Esophagus muscularis mucosa (tissue), 4 donors: ENCODE measurements around the gene SYCN.

Experiments used
- EP300 ChIP-seq: sonication (generic); formaldehyde crosslinking; IDR thresholded peaks from one replicate; pipeline ENCODE4 v1.6.1; 2017; ENCODE audit warnings: antibody characterized with exemption
- POLR2AphosphoS5 ChIP-seq, 2 donors: sonication (generic); formaldehyde crosslinking; IDR thresholded peaks; one replicate each; pipeline ENCODE4 v1.6.1; 2017; ENCODE audit warnings: antibody characterized with exemption in 2 of 2
- TF ChIP-seq, protein P1 (sequence below), 3 experiments: fragments of 200-600 bp in 2 of 3; fragments of 450-650 bp in 1 of 3; sonication (generic) in 2 of 3; IDR thresholded peaks; one replicate each; pipeline ENCODE4 v1.5.1; 2017 to 2019; ENCODE audit warnings: antibody characterized with exemption in 3 of 3, mild to moderate bottlenecking in 2 of 3, moderate library complexity in 1 of 3

DNA sequence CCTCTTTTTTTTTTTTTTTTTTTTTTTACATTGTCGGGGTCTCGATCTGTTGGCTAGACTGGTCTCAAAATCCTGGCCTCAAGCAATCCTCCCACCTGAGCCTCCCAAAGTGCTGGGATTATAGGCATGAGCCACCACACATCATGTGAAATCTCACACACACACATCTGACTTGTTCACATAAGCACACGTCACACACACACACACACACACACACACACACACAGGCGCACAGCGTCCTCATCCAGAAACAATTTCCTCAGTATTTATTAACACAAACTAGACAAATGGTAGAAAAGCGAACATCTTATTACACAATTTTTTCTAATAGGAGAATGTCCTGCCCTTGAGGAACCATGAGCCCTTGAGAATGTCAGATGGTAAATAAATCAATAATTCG is 5.1 kb upstream of the SYCN start:
- TF ChIP-seq, protein P1, sequence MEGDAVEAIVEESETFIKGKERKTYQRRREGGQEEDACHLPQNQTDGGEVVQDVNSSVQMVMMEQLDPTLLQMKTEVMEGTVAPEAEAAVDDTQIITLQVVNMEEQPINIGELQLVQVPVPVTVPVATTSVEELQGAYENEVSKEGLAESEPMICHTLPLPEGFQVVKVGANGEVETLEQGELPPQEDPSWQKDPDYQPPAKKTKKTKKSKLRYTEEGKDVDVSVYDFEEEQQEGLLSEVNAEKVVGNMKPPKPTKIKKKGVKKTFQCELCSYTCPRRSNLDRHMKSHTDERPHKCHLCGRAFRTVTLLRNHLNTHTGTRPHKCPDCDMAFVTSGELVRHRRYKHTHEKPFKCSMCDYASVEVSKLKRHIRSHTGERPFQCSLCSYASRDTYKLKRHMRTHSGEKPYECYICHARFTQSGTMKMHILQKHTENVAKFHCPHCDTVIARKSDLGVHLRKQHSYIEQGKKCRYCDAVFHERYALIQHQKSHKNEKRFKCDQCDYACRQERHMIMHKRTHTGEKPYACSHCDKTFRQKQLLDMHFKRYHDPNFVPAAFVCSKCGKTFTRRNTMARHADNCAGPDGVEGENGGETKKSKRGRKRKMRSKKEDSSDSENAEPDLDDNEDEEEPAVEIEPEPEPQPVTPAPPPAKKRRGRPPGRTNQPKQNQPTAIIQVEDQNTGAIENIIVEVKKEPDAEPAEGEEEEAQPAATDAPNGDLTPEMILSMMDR (IDR thresholded peaks at IDR 0.05) = no peak
- no peak for TF ChIP-seq POLR2AphosphoS5 (IDR thresholded peaks at IDR 0.05)
- no peak for TF ChIP-seq EP300
